ENCODE results near the gene ZC3HAV1. TPM values are rescaled to one million over a fixed set of nuclear protein-coding genes. Genes with fewer than 3 reads are reported as not detected.
A peak's percentile ranks its signal among the peaks of the same experiment; 100 is the strongest.

The ZC3HAV1 gene
- total and polyA plus RNA-seq, 2 of the 13 experiments (the other 11 are each of a cell fraction or from before 2014, with no cell fraction given), result 12.7 to 23.7 TPM

DNA sequence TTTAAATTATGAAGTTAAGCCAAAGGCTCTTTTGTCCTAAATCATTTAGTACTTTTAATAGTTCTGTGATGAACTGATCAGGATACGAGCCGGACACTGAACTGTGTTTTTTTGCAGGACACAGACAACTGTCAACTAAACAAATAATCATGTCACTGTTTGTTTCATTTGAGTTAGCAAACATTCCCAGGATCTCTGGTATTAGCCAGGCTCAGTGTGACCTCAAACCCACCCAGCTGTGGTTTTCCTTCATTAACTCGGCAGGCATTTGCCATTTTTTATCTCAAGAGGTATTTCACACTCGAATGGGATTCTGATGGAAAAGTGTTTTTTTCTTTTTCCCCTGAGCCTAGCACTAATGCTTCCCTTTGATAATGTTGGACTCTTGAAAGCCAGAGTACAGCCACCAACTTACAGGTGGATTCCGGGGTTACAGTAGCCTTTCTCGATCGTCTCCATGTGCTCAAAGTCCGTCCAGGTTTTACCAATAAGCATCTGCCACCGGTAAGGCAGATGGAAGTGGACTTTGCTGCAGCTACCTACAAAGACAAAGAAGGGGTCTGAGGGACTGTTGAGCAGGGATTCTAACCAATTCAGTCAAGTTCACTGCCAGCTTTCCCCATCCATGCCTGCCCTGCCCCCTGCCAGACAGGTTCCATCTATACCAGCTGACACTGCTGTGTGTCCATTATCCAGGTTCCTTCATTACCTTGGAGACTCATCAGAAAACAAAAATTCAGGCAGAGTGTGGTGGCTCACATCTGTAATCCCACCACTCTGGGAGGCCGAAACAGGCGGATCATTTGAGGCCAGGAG, 33.4 kb downstream of the ZC3HAV1 start (continued):
- TF ChIP-seq ZNF260 (CRISPR knock-in tag; IDR thresholded peaks at IDR 0.05; ENCODE audit: borderline replicate concordance, low read depth) (no peak), RFXAP (CRISPR knock-in tag; IDR thresholded peaks at IDR 0.05; ENCODE audit: borderline replicate concordance) (no peak), ZNF354B (CRISPR knock-in tag; IDR thresholded peaks at IDR 0.05) (no peak), SKI (IDR thresholded peaks at IDR 0.05; ENCODE audit: partially characterized antibody) (peak; percentile 73), ZNF577 (CRISPR knock-in tag; IDR thresholded peaks at IDR 0.05; ENCODE audit: borderline replicate concordance, low read depth) (no peak), HMG20B (CRISPR knock-in tag; conservative IDR thresholded peaks at IDR 0.05) (no peak), EED (CRISPR knock-in tag; IDR thresholded peaks at IDR 0.05) (no peak), ETV6 (CRISPR knock-in tag; conservative IDR thresholded peaks at IDR 0.05) (no peak), ZEB1 (IDR thresholded peaks at IDR 0.05; ENCODE audit: insufficient replicate concordance, low read depth) (peak; percentile 17), MIXL1 (CRISPR knock-in tag; IDR thresholded peaks at IDR 0.05) (0 out of 2 replicates have a peak, but pooled peaks have one; percentile 37), SALL1 (CRISPR knock-in tag; IDR thresholded peaks at IDR 0.05) (peak; percentile 35), SMAD9 (CRISPR knock-in tag; IDR thresholded peaks at IDR 0.05) (no peak), CHD4 (IDR thresholded peaks at IDR 0.05; ENCODE audit: borderline replicate concordance, low read length) (no peak), HNRNPLL (IDR thresholded peaks at IDR 0.05; ENCODE audit: low read depth, low read length, poor library complexity, severe bottlenecking) (no peak), GATAD2A (CRISPR knock-in tag; IDR thresholded peaks at IDR 0.05) (peak; percentile 26; the same call in 1 of the 2 replicates), HOXA9 (CRISPR knock-in tag; IDR thresholded peaks at IDR 0.05; ENCODE audit: borderline replicate concordance) (no peak), SOX13 (IDR thresholded peaks at IDR 0.05) (no peak), SOX13 (CRISPR knock-in tag; conservative IDR thresholded peaks at IDR 0.05 in 1 of 2, IDR thresholded peaks at IDR 0.05 in 1 of 2) (0 out of 4 replicates have a peak, but pooled peaks of 1 of the 2 experiments have one; percentile 11), ZNF460 (CRISPR knock-in tag; IDR thresholded peaks at IDR 0.05; ENCODE audit: borderline replicate concordance) (no peak), ELF4 (CRISPR knock-in tag; IDR thresholded peaks at IDR 0.05; ENCODE audit: borderline replicate concordance) (no peak), FOSL2 (CRISPR knock-in tag; IDR thresholded peaks at IDR 0.05) (no peak), FOXA3 (CRISPR knock-in tag; IDR thresholded peaks at IDR 0.05) (0 out of 2 replicates have a peak, but pooled peaks have one; percentile 3), RNF2 (conservative IDR thresholded peaks at IDR 0.05; ENCODE audit: low read depth) (no peak)
- TF ChIP-seq, protein P1, sequence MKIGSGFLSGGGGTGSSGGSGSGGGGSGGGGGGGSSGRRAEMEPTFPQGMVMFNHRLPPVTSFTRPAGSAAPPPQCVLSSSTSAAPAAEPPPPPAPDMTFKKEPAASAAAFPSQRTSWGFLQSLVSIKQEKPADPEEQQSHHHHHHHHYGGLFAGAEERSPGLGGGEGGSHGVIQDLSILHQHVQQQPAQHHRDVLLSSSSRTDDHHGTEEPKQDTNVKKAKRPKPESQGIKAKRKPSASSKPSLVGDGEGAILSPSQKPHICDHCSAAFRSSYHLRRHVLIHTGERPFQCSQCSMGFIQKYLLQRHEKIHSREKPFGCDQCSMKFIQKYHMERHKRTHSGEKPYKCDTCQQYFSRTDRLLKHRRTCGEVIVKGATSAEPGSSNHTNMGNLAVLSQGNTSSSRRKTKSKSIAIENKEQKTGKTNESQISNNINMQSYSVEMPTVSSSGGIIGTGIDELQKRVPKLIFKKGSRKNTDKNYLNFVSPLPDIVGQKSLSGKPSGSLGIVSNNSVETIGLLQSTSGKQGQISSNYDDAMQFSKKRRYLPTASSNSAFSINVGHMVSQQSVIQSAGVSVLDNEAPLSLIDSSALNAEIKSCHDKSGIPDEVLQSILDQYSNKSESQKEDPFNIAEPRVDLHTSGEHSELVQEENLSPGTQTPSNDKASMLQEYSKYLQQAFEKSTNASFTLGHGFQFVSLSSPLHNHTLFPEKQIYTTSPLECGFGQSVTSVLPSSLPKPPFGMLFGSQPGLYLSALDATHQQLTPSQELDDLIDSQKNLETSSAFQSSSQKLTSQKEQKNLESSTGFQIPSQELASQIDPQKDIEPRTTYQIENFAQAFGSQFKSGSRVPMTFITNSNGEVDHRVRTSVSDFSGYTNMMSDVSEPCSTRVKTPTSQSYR (CRISPR knock-in tag; IDR thresholded peaks at IDR 0.05; ENCODE audit: borderline replicate concordance), result peak; percentile 76; the same call in 1 of the 2 replicates
- TF ChIP-seq, protein P2, sequence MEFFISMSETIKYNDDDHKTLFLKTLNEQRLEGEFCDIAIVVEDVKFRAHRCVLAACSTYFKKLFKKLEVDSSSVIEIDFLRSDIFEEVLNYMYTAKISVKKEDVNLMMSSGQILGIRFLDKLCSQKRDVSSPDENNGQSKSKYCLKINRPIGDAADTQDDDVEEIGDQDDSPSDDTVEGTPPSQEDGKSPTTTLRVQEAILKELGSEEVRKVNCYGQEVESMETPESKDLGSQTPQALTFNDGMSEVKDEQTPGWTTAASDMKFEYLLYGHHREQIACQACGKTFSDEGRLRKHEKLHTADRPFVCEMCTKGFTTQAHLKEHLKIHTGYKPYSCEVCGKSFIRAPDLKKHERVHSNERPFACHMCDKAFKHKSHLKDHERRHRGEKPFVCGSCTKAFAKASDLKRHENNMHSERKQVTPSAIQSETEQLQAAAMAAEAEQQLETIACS (CRISPR knock-in tag; IDR thresholded peaks at IDR 0.05), result no peak
- TF ChIP-seq, protein P3, sequence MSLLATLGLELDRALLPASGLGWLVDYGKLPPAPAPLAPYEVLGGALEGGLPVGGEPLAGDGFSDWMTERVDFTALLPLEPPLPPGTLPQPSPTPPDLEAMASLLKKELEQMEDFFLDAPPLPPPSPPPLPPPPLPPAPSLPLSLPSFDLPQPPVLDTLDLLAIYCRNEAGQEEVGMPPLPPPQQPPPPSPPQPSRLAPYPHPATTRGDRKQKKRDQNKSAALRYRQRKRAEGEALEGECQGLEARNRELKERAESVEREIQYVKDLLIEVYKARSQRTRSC (CRISPR knock-in tag; IDR thresholded peaks at IDR 0.05; ENCODE audit: low read depth), result no peak
